ENCODE measurements around the gene FMO2.

DNA sequence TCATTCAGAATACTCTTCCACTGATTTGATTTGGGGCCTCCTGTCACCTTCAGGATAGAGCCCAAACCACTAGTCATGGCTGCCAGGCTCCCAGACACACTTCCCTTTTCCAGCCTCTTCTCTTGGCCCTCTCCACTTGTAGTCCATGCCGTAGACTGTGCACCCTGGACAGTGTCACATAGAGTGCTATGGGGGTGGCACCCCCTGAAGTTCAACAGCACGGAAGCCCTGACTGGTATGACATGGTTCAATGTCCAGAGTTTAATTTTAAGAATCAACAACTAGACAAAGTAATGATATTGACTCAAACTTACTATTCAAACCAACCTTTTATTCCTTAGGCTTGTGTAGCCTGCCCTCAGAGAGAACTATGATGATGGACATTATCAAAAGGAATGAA lies 22.3 kb downstream of the FMO2 start:
- no peak for TF ChIP-seq POLR2AphosphoS5 (IDR thresholded peaks at IDR 0.05)
- TF ChIP-seq, protein P1, sequence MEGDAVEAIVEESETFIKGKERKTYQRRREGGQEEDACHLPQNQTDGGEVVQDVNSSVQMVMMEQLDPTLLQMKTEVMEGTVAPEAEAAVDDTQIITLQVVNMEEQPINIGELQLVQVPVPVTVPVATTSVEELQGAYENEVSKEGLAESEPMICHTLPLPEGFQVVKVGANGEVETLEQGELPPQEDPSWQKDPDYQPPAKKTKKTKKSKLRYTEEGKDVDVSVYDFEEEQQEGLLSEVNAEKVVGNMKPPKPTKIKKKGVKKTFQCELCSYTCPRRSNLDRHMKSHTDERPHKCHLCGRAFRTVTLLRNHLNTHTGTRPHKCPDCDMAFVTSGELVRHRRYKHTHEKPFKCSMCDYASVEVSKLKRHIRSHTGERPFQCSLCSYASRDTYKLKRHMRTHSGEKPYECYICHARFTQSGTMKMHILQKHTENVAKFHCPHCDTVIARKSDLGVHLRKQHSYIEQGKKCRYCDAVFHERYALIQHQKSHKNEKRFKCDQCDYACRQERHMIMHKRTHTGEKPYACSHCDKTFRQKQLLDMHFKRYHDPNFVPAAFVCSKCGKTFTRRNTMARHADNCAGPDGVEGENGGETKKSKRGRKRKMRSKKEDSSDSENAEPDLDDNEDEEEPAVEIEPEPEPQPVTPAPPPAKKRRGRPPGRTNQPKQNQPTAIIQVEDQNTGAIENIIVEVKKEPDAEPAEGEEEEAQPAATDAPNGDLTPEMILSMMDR (IDR thresholded peaks at IDR 0.05), result no peak
- TF ChIP-seq POLR2A (IDR thresholded peaks at IDR 0.05), result no peak
